Motor neuron (in vitro differentiated cells): ENCODE results near the gene TICAM2. TPM values are rescaled to one million over a fixed set of nuclear protein-coding genes. Genes with fewer than 3 reads are reported as not detected.

Source experiments
- ATAC-seq, 8 experiments: fragments of 200-7000 bp; cut with Tn5 transposase; replicated peaks in 6 of 8; 2 replicates each; pipeline ENCODE4 v1.8.0; 2021; ENCODE audit warnings: mild to moderate bottlenecking in 8 of 8, moderate library complexity in 8 of 8
- H3K27ac ChIP-seq, 2 donors: fragments of 250-450 bp; sonication (Bioruptor Pico); 2 replicates each; pipeline ENCODE4 v1.9.0; 2021; ENCODE audit warnings: antibody characterized with exemption in 2 of 2, mild to moderate bottlenecking in 2 of 2, moderate library complexity in 1 of 2
- H3K4me1 ChIP-seq, 2 donors: fragments of 250-450 bp; sonication (Bioruptor Pico); replicated peaks in 1 of 2; 2 replicates each; pipeline ENCODE4 v1.6.1; 2021; ENCODE audit warnings: antibody characterized with exemption in 2 of 2, mild to moderate bottlenecking in 2 of 2, moderate library complexity in 1 of 2
- H3K4me3 ChIP-seq, 5 donors: fragments of 250-450 bp; sonication (Bioruptor Pico); 2 replicates each; pipeline ENCODE4 v1.9.0; 2021; ENCODE audit warnings: antibody characterized with exemption in 5 of 5, mild to moderate bottlenecking in 5 of 5, moderate library complexity in 4 of 5
- WGBS, 10 experiments: fragments of 450-650 bp; shearing (Covaris generic); methylation state at CpG; one replicate each; pipeline ENCODE4 v1.0.0; 2022; 5-methylcytosine and 5-hydroxymethylcytosine counted together
- in situ Hi-C, 9 experiments: fragments of 400-800 bp; cut with MboI; loops; one replicate each; pipeline ENCODE4 v1.15.0; 2021; ENCODE audit warnings: low sequenced_read_pairs in 9 of 9, low pct_unique_long_range_greater_than_20kb in 2 of 9; ENCODE audit not compliant: unreplicated experiment in 9 of 9
- total RNA-seq, 8 experiments: library from RNA; unstranded; fragments of 300-600 nt; gene quantifications; 2 replicates each; pipeline versions ENCODE4 v1.2.3 to v1.2.4, GENCODE V29; 2022

TICAM2 gene
- total RNA-seq, 8 experiments from 2014 or later, result 0.82 to 3.2 (median 1.1) TPM; not detected in 1

- ATAC-seq, result no peak
- H3K4me1 ChIP-seq, result peaks cover 10 to 13% of the 10 kb centered on the region in 2 donors
- in situ Hi-C loops, result no loop called here
- 75 to 100% (median 93%) methylated on average over 1 to 2 of the region's 2 CpGs; no CpG with 5 or more reads in 2 of the 10 experiments for WGBS, 10 experiments
- H3K4me3 ChIP-seq, result no peak overlapping the region
- H3K27ac ChIP-seq, result no peak overlapping the region
These were observed 46.0 kb downstream of the TICAM2 start for GRCh38 chr5:115556276-115556675.

DNA sequence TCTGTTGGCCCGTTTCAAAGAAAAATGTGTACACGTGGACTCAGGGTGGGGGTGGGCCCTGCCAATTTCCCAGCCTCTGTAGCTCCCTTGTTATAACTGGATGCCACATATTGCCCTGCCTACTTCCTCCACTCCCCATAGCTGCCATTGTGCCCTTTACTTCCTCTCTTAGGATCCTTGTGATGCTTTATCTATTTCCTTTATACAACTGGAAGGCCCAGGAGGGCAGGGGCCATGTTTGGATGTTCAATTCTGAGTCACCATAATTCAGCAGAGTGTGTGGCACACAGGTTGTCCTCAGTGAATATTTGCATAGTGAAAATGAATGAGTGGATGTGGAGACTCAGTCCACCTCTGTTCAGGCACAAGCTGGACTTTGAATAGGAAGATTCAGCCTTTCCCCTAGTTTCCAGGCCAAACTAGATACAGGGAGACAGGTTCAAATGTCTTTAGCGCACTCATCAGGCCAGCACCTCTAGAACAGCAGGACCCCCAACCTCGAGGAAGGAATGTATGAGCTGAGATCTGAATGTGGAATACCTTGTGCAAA, 47.1 kb downstream of the TICAM2 start:
- no peak for ATAC-seq
- 63 to 100% (median 86%) methylated on average over 1 to 4 of the region's 4 CpGs; no CpG with 5 or more reads in 2 of the 10 experiments for WGBS, 10 experiments
- peaks cover 10 to 13% of the 10 kb centered on the region in 2 donors for H3K4me1 ChIP-seq
- no peak overlapping the region for H3K27ac ChIP-seq
- H3K4me3 ChIP-seq, result no peak overlapping the region
- in situ Hi-C loops, result no loop called here

DNA sequence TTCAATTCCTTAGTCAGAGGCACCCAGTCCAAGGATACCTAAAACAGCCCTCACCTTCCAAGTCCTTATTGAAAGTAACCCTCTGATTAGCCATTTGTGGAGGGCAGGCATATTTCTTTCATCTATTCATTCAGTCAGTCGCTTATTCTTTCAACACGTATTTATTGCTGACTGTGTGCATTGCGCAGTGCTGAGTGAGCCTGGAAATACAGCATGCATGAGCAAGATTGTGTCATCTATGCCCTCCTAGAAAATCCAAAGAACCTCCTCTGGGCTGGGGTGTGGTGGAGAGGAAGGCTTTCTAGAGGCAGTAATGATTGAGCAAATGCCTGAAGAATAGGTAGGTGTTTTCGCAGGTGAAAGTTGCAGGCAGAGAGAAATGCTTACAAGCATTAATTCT, 49.2 kb downstream of the TICAM2 start:
- H3K4me3 ChIP-seq, result no peak overlapping the region
- 33 to 100% (median 87%) methylated on average over 1 to 4 of the region's 4 CpGs; no CpG with 5 or more reads in 2 of the 10 experiments for WGBS, 10 experiments
- H3K27ac ChIP-seq, result no peak overlapping the region
- H3K4me1 ChIP-seq, result peaks cover 7 to 12% of the 10 kb centered on the region in 2 donors
- peak in 1 of 8 experiments; percentile 45 for ATAC-seq
- in situ Hi-C loops, result no loop called here

DNA sequence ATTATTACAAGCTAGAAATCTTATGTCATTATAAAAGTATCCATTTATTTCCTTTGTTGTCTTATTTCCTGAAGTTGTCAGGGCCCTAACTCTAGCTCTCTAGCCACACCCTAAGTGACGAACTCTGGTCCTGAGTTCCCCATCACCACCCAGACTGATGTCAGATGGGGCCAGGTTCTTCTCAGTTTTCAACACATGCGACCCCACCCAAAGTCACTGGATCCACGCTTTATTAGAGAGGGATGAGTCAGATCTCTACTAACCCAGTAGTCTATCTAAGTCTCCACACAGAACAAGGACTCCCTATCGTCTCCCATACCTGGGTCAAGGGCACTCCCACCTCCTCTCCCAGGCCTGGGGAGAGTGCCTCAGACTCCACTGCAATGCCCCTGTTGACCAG, 50.9 kb downstream of the TICAM2 start:
- in situ Hi-C loops, result no loop called here
- Histone ChIP-seq H3K4me1 (no peaks in the 10 kb centered on the region), H3K4me3 (no peak overlapping the region), H3K27ac (no peak overlapping the region)
- 0 to 100% (median 19%) methylated on average over 1 to 3 of the region's 4 CpGs; no CpG with 5 or more reads in 3 of the 10 experiments for WGBS, 10 experiments
- ATAC-seq, result peak in 4 of 8 experiments; percentile 38 to 98 (median 84)

DNA sequence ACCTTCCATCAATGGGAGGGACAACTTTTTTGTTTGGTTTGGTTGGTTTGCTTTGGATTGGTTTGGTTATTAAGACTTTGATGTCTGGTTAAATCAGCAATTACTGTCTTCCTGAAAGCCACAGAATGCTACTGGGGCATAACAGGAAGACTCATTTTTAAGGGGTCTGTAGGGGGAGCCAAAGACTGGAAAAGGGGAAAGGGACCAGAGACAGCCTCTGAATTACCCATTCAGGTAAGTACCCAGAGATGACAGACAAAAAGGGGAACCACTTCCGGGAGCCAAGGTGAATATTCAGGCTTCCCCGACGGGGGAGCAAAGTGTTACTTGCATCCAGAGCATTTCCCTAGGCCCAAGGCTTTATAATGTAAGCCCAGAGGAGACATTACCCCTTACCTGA, 53.1 kb downstream of the TICAM2 start:
- WGBS, 10 experiments, result 50 to 100% (median 73%) methylated on average over 1 to 3 of the region's 3 CpGs; no CpG with 5 or more reads in 3 of the 10 experiments
- H3K4me3 ChIP-seq, result no peak overlapping the region
- in situ Hi-C loops, result no loop called here
- no peak overlapping the region for H3K27ac ChIP-seq
- ATAC-seq, result no peak
- H3K4me1 ChIP-seq, result no peaks in the 10 kb centered on the region

DNA sequence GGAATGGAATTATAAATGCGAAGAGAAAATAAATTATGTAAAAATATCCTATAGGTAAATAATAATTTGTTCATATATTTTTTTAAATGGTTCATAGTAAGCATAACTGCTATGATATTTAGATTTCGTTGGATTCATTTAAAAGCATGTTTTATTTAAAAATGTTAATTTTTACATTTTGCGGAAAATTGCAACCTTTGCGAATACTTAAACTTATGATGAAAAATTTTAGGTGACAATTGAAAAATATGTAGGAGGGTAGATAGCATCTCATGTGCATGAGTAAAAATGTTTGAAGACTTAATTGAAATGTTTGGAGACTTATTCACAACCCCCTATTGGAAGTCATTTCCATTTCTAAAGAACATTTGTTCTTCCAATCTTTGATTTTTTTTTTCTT, 53.6 kb downstream of the TICAM2 start:
- WGBS, 10 experiments, result 64 to 95% (median 84%) methylated on average over 4 of the region's 4 CpGs
- Histone ChIP-seq H3K4me1 (no peaks in the 10 kb centered on the region), H3K27ac (no peak overlapping the region), H3K4me3 (no peak overlapping the region)
- no peak for ATAC-seq
- in situ Hi-C loops, result no loop called here

DNA sequence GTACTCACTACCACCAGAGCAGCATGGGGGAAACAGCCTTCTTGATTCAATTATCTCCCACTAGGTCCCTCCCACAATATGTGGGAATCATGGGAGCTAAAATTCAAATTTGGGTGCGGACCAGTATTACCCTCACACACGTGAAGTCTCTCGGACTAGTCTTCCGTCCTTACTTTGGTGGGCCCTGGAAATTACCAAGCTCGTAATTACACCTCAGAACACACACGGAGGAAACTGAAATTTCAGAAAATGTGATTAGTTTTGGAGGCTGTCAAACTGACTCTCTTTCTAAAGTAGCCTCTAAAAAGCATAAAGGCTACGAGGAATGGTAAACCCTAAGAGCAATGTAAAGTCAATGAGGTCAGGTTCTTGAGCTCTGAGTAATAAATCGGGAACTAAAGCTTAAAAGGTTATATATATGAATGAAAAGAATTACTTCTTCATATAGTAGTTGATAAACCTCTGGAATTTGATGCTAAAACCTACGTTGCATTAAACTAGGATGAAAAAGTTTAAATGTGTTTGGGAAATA, 56.9 kb downstream of the TICAM2 start:
- in situ Hi-C loops, result no loop called here
- peak overlapping the region in 3 of 5 donors; percentile 81 to 91 (median 87) for H3K4me3 ChIP-seq
- no peaks in the 10 kb centered on the region for H3K4me1 ChIP-seq
- H3K27ac ChIP-seq, result peak overlapping the region; percentile 31 to 69
- ATAC-seq, result no peak
- 91 to 100% (median 100%) methylated on average over 1 to 9 of the region's 9 CpGs; no CpG with 5 or more reads in 3 of the 10 experiments for WGBS, 10 experiments

GRCh38 chr5:115544436-115545350, 57.6 kb downstream of the TICAM2 start, which contains the start of gene FEM1C:
Gene FEM1C, minus strand, starts transcription at chr5:115544775. Its CDS starts 1,282 bp downstream, at chr5:115543493.
- H3K27ac ChIP-seq, result peak within 1 kb of the TSS; percentile 82 to 95
- in situ Hi-C loops, result no loop called here
- peaks cover 0 to 3% of the 10 kb centered on the region in 2 donors for H3K4me1 ChIP-seq
- 0 to 2% methylated on average over 1 to 10 of the region's 82 CpGs; no CpG with 5 or more reads in 8 of the 10 experiments for WGBS, 10 experiments
- peak; percentile 93 to 98 (median 97) for ATAC-seq
- peak within 1 kb of the TSS; percentile 62 to 91 (median 87) for H3K4me3 ChIP-seq

DNA sequence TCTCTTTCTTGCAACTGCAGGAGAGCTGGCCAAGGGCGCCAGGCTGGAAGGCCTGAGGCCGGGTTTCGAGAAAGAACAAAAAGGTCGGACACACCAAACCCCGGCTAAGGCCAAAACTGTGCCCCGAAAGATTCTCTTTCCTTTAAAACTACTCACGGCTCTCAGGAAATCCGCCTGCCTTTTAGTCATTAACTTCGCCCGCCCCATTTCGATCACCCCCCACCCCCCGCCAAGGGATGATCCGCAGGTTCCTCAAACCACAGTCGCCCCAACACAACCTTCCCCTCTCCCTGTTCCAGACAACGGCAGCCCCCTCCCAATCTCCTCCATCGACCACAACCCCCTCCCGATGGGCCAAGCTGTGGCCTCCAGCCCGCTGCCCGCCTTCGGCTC, 58.2 kb downstream of the TICAM2 start:
- in situ Hi-C loops, result no loop called here
- Histone ChIP-seq H3K4me3 (peak overlapping the region; percentile 62 to 91 (median 87)), H3K4me1 (peaks cover 3 to 10% of the 10 kb centered on the region in 2 donors), H3K27ac (peak overlapping the region; percentile 82 to 95)
- peak in 2 of 8 experiments; percentile 11 to 12 for ATAC-seq
- 0% methylated on average over 1 to 2 of the region's 20 CpGs; no CpG with 5 or more reads in 5 of the 10 experiments for WGBS, 10 experiments

GRCh38 chr5:115543365-115544042, 58.8 kb downstream of the TICAM2 start:
- in situ Hi-C loops, result no loop called here
- Histone ChIP-seq H3K4me3 (peak overlapping the region; percentile 62 to 91 (median 87)), H3K4me1 (peaks cover 3 to 15% of the 10 kb centered on the region in 2 donors), H3K27ac (peak overlapping the region; percentile 82 to 95)
- peak in 3 of 8 experiments; percentile 3 to 6 (median 4) for ATAC-seq
- WGBS, 10 experiments, result 0 to 7% (median 0%) methylated on average over 1 to 13 of the region's 15 CpGs; no CpG with 5 or more reads in 1 of the 10 experiments

GRCh38 chr5:115542651-115543364, 59.5 kb downstream of the TICAM2 start:
- H3K4me1 ChIP-seq, result peaks cover 3 to 18% of the 10 kb centered on the region in 2 donors
- in situ Hi-C loops, result no loop called here
- H3K27ac ChIP-seq, result peak overlapping the region in 1 of 2 donors; percentile 95
- ATAC-seq, result no peak
- H3K4me3 ChIP-seq, result peak overlapping the region; percentile 62 to 91 (median 87)
- WGBS, 10 experiments, result 0 to 31% (median 13%) methylated on average over 1 to 10 of the region's 10 CpGs; no CpG with 5 or more reads in 1 of the 10 experiments

GRCh38 chr5:115542086-115542485, 60.2 kb downstream of the TICAM2 start:
- H3K27ac ChIP-seq, result no peak overlapping the region
- in situ Hi-C loops, result no loop called here
- H3K4me1 ChIP-seq, result peaks cover 6 to 24% of the 10 kb centered on the region in 2 donors

More at GRCh38 chr5:115542086-115542485, 60.2 kb downstream of the TICAM2 start:
- ATAC-seq, result no peak
- H3K4me3 ChIP-seq, result peak overlapping the region; percentile 62 to 91 (median 87)
- 0 to 33% (median 7%) methylated on average over 1 to 2 of the region's 2 CpGs; no CpG with 5 or more reads in 2 of the 10 experiments for WGBS, 10 experiments
